HG02642 (cell line): ENCODE results near the gene ITIH4.
A peak's percentile ranks its signal among the peaks of the same experiment; 100 is the strongest.

Experiments used
- ATAC-seq: cut with Tn5 transposase; IDR thresholded peaks from one replicate; pipeline ENCODE4 v1.9.1; 2021; ENCODE audit warnings: mild to moderate bottlenecking; ENCODE audit not compliant: unreplicated experiment, poor library complexity

The ITIH4 gene

DNA sequence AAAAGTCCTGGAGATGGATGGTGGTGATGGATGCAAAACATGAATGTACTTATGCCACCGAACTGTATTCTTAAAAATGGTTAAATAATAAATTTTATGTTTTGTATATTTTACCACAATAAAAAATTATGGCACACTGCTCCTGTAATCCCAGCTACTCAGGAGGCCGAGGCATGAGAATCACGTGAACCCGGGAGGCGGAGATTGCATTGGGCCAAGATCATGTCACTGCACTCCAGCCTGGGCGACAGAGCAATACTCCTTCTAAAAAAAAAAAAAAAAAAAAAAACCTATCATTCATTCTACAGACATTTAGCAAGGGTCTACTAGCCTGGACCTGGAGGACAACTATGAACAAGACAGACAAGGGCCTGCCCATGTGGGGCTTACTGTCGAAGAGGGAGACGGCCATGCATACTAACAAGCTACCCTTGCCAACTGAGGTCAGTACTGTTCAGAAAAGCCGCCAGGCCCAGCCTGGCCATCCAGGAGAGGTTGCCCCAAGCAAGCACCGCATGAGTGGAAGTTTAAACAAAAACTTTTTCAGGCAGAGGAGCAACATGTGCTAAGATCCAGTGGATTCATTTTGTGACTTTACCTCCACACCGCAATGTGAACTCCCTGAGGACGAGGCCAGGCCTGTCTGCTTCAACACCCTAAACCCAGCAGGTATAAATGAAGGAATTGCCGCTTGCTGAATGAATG lies 57.0 kb downstream of the ITIH4 start:
- no peak for ATAC-seq

DNA sequence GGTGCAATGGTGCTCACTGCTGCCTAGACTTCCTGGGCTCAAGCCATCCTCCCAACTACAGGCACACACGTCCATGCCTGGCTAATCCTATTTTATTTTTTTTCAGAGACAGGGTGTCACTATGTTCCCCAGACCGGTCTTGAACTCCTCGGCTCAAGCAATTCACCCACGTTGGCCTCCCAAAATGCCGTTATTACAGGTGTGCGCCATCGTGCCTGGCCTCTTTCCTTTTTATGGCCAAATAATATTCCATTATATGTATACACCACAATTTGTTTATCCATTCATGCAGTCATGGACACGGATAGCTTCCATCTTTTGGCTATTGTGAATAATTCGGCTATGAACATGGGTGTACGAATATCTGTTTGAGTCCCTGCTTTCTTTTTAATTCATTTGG lies 58.8 kb downstream of the ITIH4 start:
- ATAC-seq: no peak

DNA sequence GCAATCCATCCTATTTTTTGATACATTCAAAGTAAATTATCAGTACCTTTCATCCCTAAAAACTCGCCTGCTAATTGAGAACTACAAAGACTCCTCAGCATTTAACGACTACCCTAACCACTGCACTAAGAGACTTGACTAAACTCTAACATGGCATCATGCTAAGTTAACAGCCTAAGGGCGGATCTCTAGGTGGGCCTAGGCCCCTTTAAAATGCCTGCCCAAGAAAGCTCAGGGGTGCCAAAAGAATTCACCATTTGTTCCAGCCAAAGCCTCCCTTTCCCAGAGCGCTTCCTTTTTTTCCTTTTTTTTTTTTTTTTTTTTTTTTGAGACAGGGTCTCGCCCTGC lies 59.2 kb downstream of the ITIH4 start:
- ATAC-seq: no peak

DNA sequence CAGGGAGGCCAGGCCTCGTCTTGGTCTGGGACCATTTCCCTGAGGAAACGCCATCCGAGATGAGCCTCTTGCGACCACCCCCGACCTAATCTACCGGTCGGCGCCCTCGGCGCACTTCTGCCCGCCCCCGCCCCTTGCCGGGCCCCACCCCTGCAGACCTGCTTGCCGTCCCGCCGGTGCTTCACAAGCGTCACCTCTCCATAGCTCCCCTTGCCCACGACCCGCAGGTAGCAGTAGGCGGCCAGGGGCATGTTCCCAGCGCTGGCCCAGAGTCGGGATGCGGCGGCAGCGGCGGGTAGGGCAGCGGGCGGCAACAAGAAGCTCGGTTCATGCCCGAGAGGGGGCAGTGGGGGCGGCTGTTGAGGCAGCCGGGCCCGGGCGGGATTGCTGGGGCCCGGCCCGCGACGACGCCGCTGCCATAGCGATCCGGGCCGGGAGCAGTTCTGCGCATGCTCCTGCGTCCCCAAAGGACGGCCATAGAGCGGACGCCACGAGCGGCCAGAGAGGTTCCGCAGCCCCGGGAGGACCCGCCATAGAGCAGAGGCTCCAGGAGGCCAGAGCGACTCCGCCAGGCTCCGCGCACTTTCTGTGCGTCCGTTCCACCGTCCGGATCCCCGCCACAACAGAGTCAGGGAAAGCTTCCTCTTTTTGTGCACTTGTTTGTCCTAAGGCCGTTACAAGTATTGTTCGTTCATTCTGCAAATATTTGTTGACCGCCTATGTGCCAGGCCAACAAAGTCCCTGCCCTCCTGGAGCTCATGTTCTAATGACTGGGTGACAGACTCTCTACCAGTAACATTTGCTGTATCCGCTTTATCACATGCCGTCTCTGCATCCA lies 59.8 kb downstream of the ITIH4 start, which contains the start of gene NEK4:
Gene NEK4 (minus strand): TSS at position 445 of the 838 bp plus-strand sequence. CDS start 194 bp downstream, at position 251.
- ATAC-seq: peak; percentile 95

DNA sequence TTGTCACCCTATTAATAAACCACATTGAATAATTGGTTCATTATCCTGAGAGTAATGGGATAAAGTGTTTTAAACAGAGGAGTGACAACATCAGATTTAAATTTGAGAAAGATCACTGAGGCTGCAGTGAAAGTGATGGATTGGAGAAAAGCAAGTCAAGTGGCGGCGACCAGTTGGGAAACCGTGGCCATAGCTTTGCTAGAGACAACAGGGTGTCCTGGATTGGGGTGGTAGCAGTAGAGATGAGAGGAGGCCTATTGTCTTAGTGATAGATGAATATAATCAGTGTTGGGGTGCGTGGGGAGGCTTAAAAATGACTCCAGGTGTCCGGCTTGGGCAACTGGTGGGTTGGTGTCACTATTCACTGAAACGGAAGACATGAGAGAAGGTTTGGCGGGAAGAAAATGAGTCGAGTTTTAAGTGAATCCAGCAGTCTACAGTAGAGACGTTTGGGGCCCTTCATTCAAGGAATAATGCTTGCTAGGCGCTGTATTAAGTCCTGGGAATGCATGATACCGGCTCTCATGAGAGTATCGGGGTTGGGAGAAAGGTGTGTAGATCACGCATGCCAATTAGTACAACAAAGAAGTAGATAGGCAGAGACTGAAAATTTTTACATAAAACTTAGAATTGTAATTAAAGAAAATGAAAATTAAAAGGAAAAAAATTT lies 60.6 kb downstream of the ITIH4 start:
- ATAC-seq: no peak

DNA sequence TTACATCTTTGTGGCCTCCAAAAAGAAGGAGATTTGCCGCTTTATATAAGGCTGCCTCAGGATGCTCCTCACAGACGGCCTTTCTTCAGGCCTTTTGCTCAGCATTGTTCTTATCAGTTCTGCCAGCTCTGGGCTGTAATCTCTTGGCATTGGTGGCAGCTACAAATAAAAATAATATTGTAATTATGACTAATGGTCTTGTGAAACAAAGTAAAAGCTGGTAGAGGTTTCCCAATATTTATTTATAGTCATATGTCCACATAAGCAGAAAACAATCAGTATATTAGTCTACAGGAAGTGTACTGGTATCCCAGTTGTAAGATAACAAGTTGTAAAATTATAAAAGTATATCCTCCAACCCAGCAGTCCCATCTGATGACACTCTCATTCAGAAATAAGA lies 67.0 kb downstream of the ITIH4 start:
- ATAC-seq: no peak
